Left renal pelvis (tissue), 4 donors: ENCODE data around the gene NINL. TPM values are rescaled to one million over a fixed set of nuclear protein-coding genes. Genes with fewer than 3 reads are reported as not detected.
"Not testable (repeated sequence)": the region's sequence is repeated elsewhere in the genome, so short reads cannot be mapped to it uniquely, and the experiment has no call there.

Experiments used
- DNase-seq, 4 donors: peaks; one replicate each; pipeline ENCODE4 v3.0.0-alpha.2; 2013; ENCODE audit warnings: low read depth in 4 of 4, low spot score in 3 of 4
- polyA plus RNA-seq, 4 donors: library from polyadenylated mRNA; unstranded; fragments of 120-200 nt; gene quantifications; one replicate each; pipeline ENCODE4 v1.2.1, GENCODE V29; 2013; ENCODE audit not compliant: insufficient read length in 4 of 4

Gene NINL
- polyA plus RNA-seq, 4 donors, result 30.1 to 53.6 (median 44.1) TPM

GRCh38 chr20:25507385-25508082 is 77.8 kb downstream of the NINL start:
- no peak for DNase-seq

GRCh38 chr20:25504366-25505135 is 80.8 kb downstream of the NINL start:
- no peak for DNase-seq

GRCh38 chr20:25503936-25504335 is 81.4 kb downstream of the NINL start:
- DNase-seq, result no peak

- not testable (repeated sequence) for DNase-seq
These were observed 82.2 kb downstream of the NINL start for GRCh38 chr20:25503051-25503639.

- no peak for DNase-seq
These were observed 84.4 kb downstream of the NINL start for GRCh38 chr20:25500880-25501351.

GRCh38 chr20:25499855-25500434 is 85.4 kb downstream of the NINL start:
- no peak for DNase-seq

GRCh38 chr20:25499031-25499430 is 86.3 kb downstream of the NINL start:
- DNase-seq, result no peak

GRCh38 chr20:25498280-25498606 is 87.1 kb downstream of the NINL start:
- DNase-seq, result no peak

- no peak for DNase-seq
These were observed 87.6 kb downstream of the NINL start for GRCh38 chr20:25497586-25498279.

GRCh38 chr20:25496968-25497401 is 88.3 kb downstream of the NINL start:
- no peak for DNase-seq

- no peak for DNase-seq
These were observed 89.0 kb downstream of the NINL start for GRCh38 chr20:25496165-25496967.

GRCh38 chr20:25495189-25495824 is 90.0 kb downstream of the NINL start:
- no peak for DNase-seq

GRCh38 chr20:25494506-25495188 is 90.7 kb downstream of the NINL start:
- no peak for DNase-seq

GRCh38 chr20:25493748-25494505 is 91.4 kb downstream of the NINL start:
- DNase-seq, result no peak

- DNase-seq, result no peak
These were observed 92.2 kb downstream of the NINL start for GRCh38 chr20:25493137-25493536.

GRCh38 chr20:25491446-25492038 is 93.8 kb downstream of the NINL start:
- no peak for DNase-seq

- no peak for DNase-seq
These were observed 94.5 kb downstream of the NINL start for GRCh38 chr20:25490656-25491445.
